NCI-H1048 (cell line): ENCODE results near the gene MAPK11.

ENCODE experiments used
- DNase-seq: peaks from one replicate; lab custom pipeline; 2025; lab: John Stamatoyannopoulos, UW

Gene MAPK11

DNA sequence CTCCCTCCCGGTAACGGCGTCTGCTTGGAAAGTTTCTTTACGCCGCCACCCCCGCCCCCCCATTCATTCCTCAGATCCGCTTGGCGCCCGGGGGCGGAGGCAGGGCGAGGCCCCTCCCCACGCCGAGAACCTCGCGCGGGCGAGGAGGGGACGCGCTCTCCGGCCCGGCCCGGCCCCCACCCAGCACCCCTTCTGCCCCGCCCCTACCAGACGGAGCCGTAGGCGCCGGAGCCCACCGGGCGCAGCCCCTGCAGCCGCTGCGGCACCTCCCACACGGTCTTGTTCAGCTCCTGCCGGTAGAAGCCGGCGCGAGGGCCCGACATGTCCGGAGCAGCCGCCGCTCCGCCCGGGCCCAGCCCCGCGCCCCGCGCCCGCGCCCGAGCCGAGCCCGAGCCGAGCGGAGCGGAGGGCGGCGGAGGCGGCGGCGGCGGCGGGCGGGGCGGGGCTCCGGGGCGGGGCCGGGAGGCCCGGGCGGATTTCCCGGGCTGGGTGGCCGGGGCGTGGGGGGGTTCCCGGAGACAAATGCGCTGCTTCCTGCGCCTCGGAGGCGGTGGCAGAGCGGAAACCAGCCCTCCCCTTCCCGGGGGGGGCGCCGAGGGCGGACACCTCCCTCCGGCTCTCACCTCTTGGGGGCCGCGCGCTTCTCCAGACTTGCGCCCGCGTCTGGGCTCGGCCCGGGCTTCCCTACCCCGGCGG lies at the start of gene MAPK11:
Gene MAPK11 (minus strand): TSS at position 411 of the 696 bp plus-strand sequence. CDS start 88 bp downstream, at position 323.
- no peak for DNase-seq

DNA sequence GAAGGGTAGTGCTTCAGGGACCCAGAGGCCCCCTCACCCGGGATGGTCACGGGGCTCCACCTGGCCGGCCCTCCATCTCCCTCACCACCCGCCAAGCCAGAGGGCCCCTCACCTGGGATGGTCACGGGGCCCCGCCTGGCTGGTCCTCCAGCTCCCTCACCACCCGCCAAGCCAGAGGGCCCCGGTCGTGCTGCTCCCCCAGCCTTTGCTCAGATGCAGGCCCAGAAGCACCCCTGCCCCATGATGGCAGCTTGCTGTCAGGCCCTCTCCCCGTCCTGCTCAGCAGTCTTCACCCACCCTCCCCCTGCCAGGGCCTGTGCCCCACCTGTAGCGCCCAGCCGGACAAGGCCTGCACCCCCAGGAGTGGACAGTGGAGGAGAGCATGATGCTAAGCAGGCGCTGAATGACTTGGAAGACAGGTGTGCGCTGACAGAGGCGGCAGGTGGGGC lies 49.3 kb upstream of the MAPK11 start:
- DNase-seq = no peak

GRCh38 chr22:50318698-50319411 lies 48.7 kb upstream of the MAPK11 start:
- no peak for DNase-seq

- no peak for DNase-seq
These were observed 48.1 kb upstream of the MAPK11 start for GRCh38 chr22:50318356-50318697.

GRCh38 chr22:50317674-50318073 lies 47.5 kb upstream of the MAPK11 start:
- DNase-seq = no peak

DNA sequence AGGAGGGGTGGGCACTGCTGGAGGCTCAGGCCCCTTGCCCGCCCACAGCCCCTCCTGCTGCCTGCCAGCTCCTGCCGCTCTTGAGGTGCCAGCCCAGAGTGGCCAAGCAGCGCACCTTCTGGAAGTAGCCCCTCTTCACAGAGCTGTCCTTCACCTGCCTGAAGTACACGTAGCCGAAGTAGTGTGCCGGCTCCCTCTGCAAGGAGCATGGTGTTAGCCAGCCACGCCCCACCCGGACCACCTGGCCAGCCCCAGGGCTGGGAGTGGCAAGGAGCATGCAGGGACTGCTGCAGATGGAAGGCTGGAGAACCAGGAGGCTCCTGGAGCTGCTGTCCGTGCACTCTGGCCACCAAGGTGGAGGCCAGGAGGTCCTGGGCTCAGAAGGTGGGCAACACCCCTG lies 47.0 kb upstream of the MAPK11 start:
- no peak for DNase-seq

- no peak for DNase-seq
These were observed 46.2 kb upstream of the MAPK11 start for GRCh38 chr22:50316114-50317065.

GRCh38 chr22:50315289-50316113 lies 45.3 kb upstream of the MAPK11 start:
- no peak for DNase-seq

- DNase-seq = no peak
These were observed 44.5 kb upstream of the MAPK11 start for GRCh38 chr22:50314455-50315288.

GRCh38 chr22:50314081-50314454 lies 43.9 kb upstream of the MAPK11 start:
- DNase-seq = no peak

DNA sequence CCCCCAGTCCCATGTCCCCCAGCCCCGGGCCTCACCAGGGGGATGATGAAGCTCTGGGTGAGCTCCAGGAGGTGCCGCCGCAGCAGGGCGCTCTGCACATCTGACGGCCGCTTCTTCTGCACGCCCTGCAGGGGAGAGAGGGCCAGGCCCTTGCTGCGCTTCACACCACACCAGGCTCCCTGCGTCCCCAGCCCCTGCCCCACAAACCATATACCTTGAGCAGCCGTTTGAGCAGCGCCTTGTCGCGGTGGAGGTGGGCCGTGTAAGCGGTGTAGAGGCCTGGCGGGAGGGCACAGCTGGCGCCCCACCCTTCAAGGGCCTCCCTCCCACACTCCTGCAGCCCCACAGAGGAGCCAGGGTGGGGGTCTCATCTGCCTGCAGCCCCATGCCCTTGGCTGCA lies 43.4 kb upstream of the MAPK11 start:
- DNase-seq = no peak

DNA sequence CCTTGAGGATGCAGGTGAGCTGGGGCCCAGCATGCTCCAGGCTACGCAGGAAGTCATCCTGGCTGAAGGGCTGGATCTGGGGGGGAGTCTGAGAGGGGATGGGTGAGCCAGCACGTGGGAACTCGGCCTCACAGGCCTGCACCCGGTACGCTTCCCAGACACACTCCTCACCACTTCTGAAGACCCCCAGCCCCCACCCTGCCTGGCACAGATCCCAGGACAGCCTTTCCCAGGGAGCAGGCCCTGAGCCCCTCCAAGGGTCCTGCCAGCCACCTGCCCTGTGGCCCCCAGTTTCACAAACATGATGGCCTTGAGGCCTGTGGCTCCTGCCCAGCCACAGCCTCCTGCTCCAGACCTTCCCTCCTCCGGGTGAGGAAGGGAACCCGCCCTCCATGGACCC lies 42.8 kb upstream of the MAPK11 start:
- DNase-seq = no peak

DNA sequence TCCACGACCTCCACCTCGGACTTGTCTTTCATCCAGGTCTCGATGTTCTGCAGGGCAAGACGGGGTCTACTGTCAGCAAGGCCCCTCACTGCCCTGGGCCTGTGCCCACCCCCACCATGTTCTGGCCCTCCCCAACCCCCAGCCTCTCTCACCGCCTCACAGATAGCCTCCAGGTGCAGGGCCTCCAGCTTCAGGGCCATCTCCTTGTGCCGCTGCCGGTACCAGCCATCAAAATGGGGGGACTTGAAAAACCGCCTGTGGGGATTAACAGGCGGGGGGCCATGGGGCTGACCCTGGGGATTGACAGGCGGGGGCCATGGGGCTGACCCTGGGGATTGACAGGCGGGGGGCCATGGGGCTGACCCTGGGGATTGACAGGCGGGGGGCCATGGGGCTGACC lies 42.2 kb upstream of the MAPK11 start:
- no peak for DNase-seq

DNA sequence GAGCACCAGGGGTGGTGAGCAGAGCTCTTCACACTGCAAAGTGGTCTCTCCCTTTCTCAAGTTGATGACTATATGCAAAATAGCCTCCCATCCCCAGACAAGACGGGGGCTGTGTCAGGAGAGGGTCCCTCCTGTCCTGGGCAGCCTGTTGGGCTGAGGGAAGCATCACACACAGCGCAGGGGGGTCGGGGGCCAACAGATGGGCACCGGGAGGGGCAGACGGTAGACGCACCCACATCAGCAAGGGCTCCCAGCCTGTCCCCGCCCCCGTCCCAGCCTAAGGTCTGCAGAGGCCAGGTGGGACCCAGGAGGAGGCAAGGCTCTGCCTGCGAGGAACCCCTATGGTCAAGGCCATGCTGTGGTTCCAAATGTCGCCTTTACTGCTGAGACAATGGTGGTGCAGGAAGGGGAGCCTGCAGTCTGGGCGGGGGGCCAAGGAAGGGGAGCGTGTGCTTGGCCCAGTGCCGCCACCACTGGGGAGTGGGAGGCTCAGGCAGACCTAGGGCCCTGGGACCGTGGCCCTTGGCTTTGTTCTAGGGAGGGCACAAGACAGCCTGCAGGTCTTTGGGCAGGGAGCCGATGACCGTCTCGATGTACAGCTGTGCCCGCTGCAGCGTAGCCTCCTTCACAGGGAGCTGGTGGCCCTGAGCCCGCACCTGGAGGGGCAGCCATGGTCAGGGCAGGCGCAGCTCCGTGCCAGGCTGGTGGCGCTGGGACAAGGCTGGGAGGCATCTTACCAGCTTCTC lies 41.6 kb upstream of the MAPK11 start:
- DNase-seq = no peak

GRCh38 chr22:50310949-50311444 lies 40.8 kb upstream of the MAPK11 start:
- no peak for DNase-seq

DNA sequence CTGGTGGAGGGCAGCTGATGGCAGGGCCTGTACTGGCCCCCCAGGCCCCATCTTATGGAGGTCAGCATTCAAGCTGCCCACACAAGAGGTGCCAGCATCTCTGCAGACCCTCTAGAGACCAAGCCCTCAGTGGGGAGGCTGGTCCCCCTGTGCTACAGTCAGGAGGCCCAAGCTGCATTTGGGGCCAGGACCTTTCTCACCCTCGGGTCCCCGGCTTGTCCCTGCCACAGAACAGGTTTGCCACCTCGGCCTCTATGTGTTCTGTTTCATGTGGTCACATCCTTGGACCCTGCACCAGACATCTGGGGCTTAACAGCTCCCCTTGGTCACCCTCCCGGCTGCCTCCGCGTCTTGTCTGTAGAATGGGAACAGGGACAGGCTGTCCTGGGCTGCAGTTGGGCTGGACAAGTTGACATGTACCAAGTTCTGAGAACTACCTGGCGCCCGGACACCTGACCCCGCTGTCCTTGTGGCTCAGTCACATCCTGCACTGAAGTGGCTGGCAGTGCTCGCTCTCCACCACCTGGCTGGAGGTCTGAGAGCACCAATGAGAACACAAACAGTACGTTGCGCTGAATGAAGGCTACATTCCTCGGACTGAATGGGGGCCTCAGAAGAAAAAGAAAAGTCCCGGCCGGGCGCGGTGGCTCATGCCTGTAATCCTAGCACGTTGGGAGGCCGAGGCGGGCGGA lies 40.0 kb upstream of the MAPK11 start:
- DNase-seq = no peak

GRCh38 chr22:50309601-50309991 lies 39.4 kb upstream of the MAPK11 start:
- DNase-seq = no peak

GRCh38 chr22:50308986-50309600 lies 38.9 kb upstream of the MAPK11 start:
- no peak for DNase-seq

DNA sequence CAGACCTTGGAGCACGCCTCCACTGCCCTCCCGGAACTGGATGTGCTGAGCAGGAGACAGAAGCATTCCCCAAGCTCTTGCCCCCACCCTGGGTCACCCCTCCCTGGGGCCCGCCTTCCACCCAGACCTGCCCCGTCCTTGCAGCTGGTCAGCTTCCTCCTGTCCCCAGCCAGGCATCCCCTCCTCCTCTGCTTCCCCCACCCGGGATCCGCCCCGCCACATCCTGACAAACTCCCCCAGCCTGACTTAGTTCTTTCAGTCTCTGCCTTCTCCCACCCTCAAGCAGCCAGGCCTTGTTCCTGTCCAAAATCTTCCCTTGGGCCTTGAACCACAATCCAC lies 38.4 kb upstream of the MAPK11 start:
- DNase-seq = no peak
